ENCODE results near the gene ANKMY1. TPM values are rescaled to one million over a fixed set of nuclear protein-coding genes. Genes with fewer than 3 reads are reported as not detected.
"Not testable (repeated sequence)": the region's sequence is repeated elsewhere in the genome, so short reads cannot be mapped to it uniquely, and the experiment has no call there.

Gene ANKMY1
- polyA plus RNA-seq, 1 experiment = 2.9 TPM

GRCh38 chr2:240497082-240497481 is 60.7 kb downstream of the ANKMY1 start:
- H3K27ac ChIP-seq (ENCODE audit: low read depth, low read length); H3K9me3 ChIP-seq (ENCODE audit: control insufficient read depth, insufficient read depth, low read length); H3K27me3 ChIP-seq (ENCODE audit: control insufficient read depth, insufficient read depth, low read length); DNase-seq (ENCODE audit: low read depth, low spot score); H3K4me3 ChIP-seq (ENCODE audit: low read depth, low read length); POLR2A ChIA-PET: not testable (repeated sequence)
- TF ChIP-seq CTCF (IDR thresholded peaks at IDR 0.05; ENCODE audit: low read depth, low read length) = peak; percentile 44; the same call in 1 of the 2 replicates
- CTCF ChIA-PET = interaction anchor here (0.6 to 2.2 kb wide), 7 partner anchors 10 to 347 kb away, joined by 3 to 14 read pairs (median 3); no protein-coding TSS in a partner anchor

GRCh38 chr2:240494942-240495341 is 62.8 kb downstream of the ANKMY1 start:
- CTCF ChIA-PET; DNase-seq (ENCODE audit: low read depth, low spot score); POLR2A ChIA-PET; H3K27ac ChIP-seq (ENCODE audit: low read depth, low read length); H3K9me3 ChIP-seq (ENCODE audit: control insufficient read depth, insufficient read depth, low read length); H3K4me3 ChIP-seq (ENCODE audit: low read depth, low read length); H3K27me3 ChIP-seq (ENCODE audit: control insufficient read depth, insufficient read depth, low read length): not testable (repeated sequence)
- TF ChIP-seq CTCF (IDR thresholded peaks at IDR 0.05; ENCODE audit: low read depth, low read length) = peak; percentile 36

- ChIA-PET CTCF (interaction anchor here (0.8 kb wide), 1 partner anchor 20 kb away, joined by 3 read pairs; no protein-coding TSS in a partner anchor), POLR2A (no interaction called here)
- Histone ChIP-seq H3K9me3 (ENCODE audit: control insufficient read depth, insufficient read depth, low read length) (peaks cover 8% of the 10 kb centered on the region), H3K4me3 (ENCODE audit: low read depth, low read length) (no peak overlapping the region), H3K27me3 (ENCODE audit: control insufficient read depth, insufficient read depth, low read length) (no peaks in the 10 kb centered on the region), H3K27ac (ENCODE audit: low read depth, low read length) (no peak overlapping the region)
- no peak for TF ChIP-seq CTCF (IDR thresholded peaks at IDR 0.05; ENCODE audit: low read depth, low read length)
- DNase-seq (ENCODE audit: low read depth, low spot score) = no peak
These were observed 63.5 kb downstream of the ANKMY1 start for GRCh38 chr2:240494194-240494793.

GRCh38 chr2:240491483-240491882 is 66.3 kb downstream of the ANKMY1 start:
- Histone ChIP-seq H3K4me3 (ENCODE audit: low read depth, low read length) (no peak overlapping the region), H3K9me3 (ENCODE audit: control insufficient read depth, insufficient read depth, low read length) (peaks cover 8% of the 10 kb centered on the region), H3K27me3 (ENCODE audit: control insufficient read depth, insufficient read depth, low read length) (no peaks in the 10 kb centered on the region), H3K27ac (ENCODE audit: low read depth, low read length) (no peak overlapping the region)
- no peak for DNase-seq (ENCODE audit: low read depth, low spot score)
- POLR2A ChIA-PET = no interaction called here
- CTCF ChIA-PET = no interaction called here
- no peak for TF ChIP-seq CTCF (IDR thresholded peaks at IDR 0.05; ENCODE audit: low read depth, low read length)

- H3K27ac ChIP-seq (ENCODE audit: low read depth, low read length) = no peak overlapping the region
- ChIA-PET CTCF (no interaction called here), POLR2A (no interaction called here)
- no peak for TF ChIP-seq CTCF (IDR thresholded peaks at IDR 0.05; ENCODE audit: low read depth, low read length)
- H3K4me3 ChIP-seq (ENCODE audit: low read depth, low read length) = no peak overlapping the region
- DNase-seq (ENCODE audit: low read depth, low spot score) = no peak
- H3K9me3 ChIP-seq (ENCODE audit: control insufficient read depth, insufficient read depth, low read length) = no peaks in the 10 kb centered on the region; the same call in 1 of the 2 replicates
- H3K27me3 ChIP-seq (ENCODE audit: control insufficient read depth, insufficient read depth, low read length) = peaks cover 3% of the 10 kb centered on the region
These were observed 75.6 kb downstream of the ANKMY1 start for GRCh38 chr2:240482141-240482540.

All from AG04450 (cell line).